H9 (cell line): ENCODE data around the gene ANXA2. TPM values are rescaled to one million over a fixed set of nuclear protein-coding genes. Genes with fewer than 3 reads are reported as not detected.

Experiments
- DNase-seq: peaks from one replicate; pipeline ENCODE4 v3.0.0-alpha.2; 2017
- H2AFZ ChIP-seq: one replicate; pipeline ENCODE4 v1.6.1; 2013; ENCODE audit warnings: mild to moderate bottlenecking, low read length, control low read depth, moderate library complexity
- H2AK5ac ChIP-seq: 2 replicates; pipeline ENCODE4 v1.6.1; 2013; ENCODE audit warnings: low read length, control low read depth, mixed read lengths; ENCODE audit not compliant: insufficient read length
- H2BK120ac ChIP-seq: one replicate; pipeline ENCODE4 v1.6.1; 2013; ENCODE audit warnings: low read depth, mild to moderate bottlenecking, low read length, control low read depth, inconsistent platforms; ENCODE audit not compliant: poor library complexity, severe bottlenecking
- H2BK12ac ChIP-seq: 2 replicates; pipeline ENCODE4 v1.6.1; 2013; ENCODE audit warnings: low read length, control low read depth, mixed read lengths, low read depth; ENCODE audit not compliant: insufficient read length
- H2BK15ac ChIP-seq: 2 replicates; pipeline ENCODE4 v1.6.1; 2013; ENCODE audit warnings: low read depth, low read length, control low read depth
- H2BK20ac ChIP-seq: one replicate; pipeline ENCODE4 v1.6.1; 2013; ENCODE audit warnings: low read depth, mild to moderate bottlenecking, low read length, control low read depth, inconsistent platforms; ENCODE audit not compliant: poor library complexity, severe bottlenecking
- H2BK5ac ChIP-seq: 2 replicates; pipeline ENCODE4 v1.6.1; 2013; ENCODE audit warnings: low read length, control low read depth, mixed read lengths; ENCODE audit not compliant: insufficient read length
- H3K14ac ChIP-seq: 2 replicates; pipeline ENCODE4 v1.6.1; 2013; ENCODE audit warnings: low read length, control low read depth; ENCODE audit not compliant: insufficient read depth
- H3K18ac ChIP-seq: 2 replicates; pipeline ENCODE4 v1.6.1; 2013; ENCODE audit warnings: low read depth, mild to moderate bottlenecking, mixed read lengths, low read length, control low read depth; ENCODE audit not compliant: insufficient read length
- H3K23ac ChIP-seq: 2 replicates; pipeline ENCODE4 v1.6.1; 2013; ENCODE audit warnings: low read length, control low read depth, mixed read lengths, low read depth; ENCODE audit not compliant: insufficient read length
- H3K23me2 ChIP-seq: 2 replicates; pipeline ENCODE4 v1.6.1; 2013; ENCODE audit warnings: low read depth, mild to moderate bottlenecking, mixed read lengths, low read length, control low read depth; ENCODE audit not compliant: insufficient read length, poor library complexity, severe bottlenecking
- H3K27ac ChIP-seq: 2 replicates; pipeline ENCODE4 v1.5.1; 2013; ENCODE audit warnings: low read length, control low read depth, mixed read lengths, low read depth; ENCODE audit not compliant: insufficient read length
- H3K27me3 ChIP-seq: 2 replicates; pipeline ENCODE4 v1.6.1; 2013; ENCODE audit warnings: low read length, control low read depth, inconsistent platforms; ENCODE audit not compliant: insufficient read depth
- H3K4ac ChIP-seq: 2 replicates; pipeline ENCODE4 v1.6.1; 2013; ENCODE audit warnings: low read depth, mild to moderate bottlenecking, control low read depth, inconsistent platforms, low read length, moderate library complexity
- H3K4me1 ChIP-seq: 2 replicates; pipeline ENCODE4 v1.6.1; 2013; ENCODE audit warnings: low read length, control low read depth, inconsistent platforms; ENCODE audit not compliant: insufficient read depth
- H3K4me2 ChIP-seq: 2 replicates; pipeline ENCODE4 v1.6.1; 2013; ENCODE audit warnings: low read length, control low read depth, mixed read lengths; ENCODE audit not compliant: insufficient read length, insufficient read depth
- H3K56ac ChIP-seq: 2 replicates; pipeline ENCODE4 v1.6.1; 2013; ENCODE audit warnings: low read depth, mild to moderate bottlenecking, mixed read lengths, low read length, control low read depth; ENCODE audit not compliant: insufficient read length
- H3K79me1 ChIP-seq: 2 replicates; pipeline ENCODE4 v1.6.1; 2013; ENCODE audit warnings: low read depth, mild to moderate bottlenecking, moderate library complexity, low read length, control low read depth, inconsistent platforms; ENCODE audit not compliant: insufficient read depth, poor library complexity, severe bottlenecking
- H3K79me2 ChIP-seq: 2 replicates; pipeline ENCODE4 v1.6.1; 2013; ENCODE audit warnings: low read length, control low read depth, inconsistent platforms; ENCODE audit not compliant: insufficient read depth
- H3K9ac ChIP-seq: 2 replicates; pipeline ENCODE4 v1.6.1; 2013; ENCODE audit warnings: low read length, control low read depth, mixed read lengths; ENCODE audit not compliant: insufficient read length; ENCODE audit errors: extremely low read depth
- H3K9me3 ChIP-seq: one replicate; pipeline ENCODE4 v1.6.1; 2013; ENCODE audit warnings: low read depth, low read length, inconsistent platforms; ENCODE audit not compliant: control insufficient read depth
- H3T11ph ChIP-seq: one replicate; pipeline ENCODE4 v1.6.1; 2013; ENCODE audit warnings: mild to moderate bottlenecking, low read length, control low read depth, inconsistent platforms
- H4K20me1 ChIP-seq: one replicate; pipeline ENCODE4 v1.6.1; 2013; ENCODE audit not compliant: control insufficient read depth, insufficient read length, insufficient read depth
- H4K5ac ChIP-seq: 2 replicates; pipeline ENCODE4 v1.6.1; 2013; ENCODE audit warnings: low read depth, mild to moderate bottlenecking, mixed read lengths, low read length, control low read depth; ENCODE audit not compliant: insufficient read length
- H4K8ac ChIP-seq: replicated peaks from 2 replicates; pipeline ENCODE4 v1.6.1; 2013; ENCODE audit warnings: low read length, control low read depth, mixed read lengths, low read depth; ENCODE audit not compliant: insufficient read length
- H4K91ac ChIP-seq: 2 replicates; pipeline ENCODE4 v1.6.1; 2013; ENCODE audit warnings: low read depth, mild to moderate bottlenecking, moderate library complexity, mixed read lengths, low read length, control low read depth; ENCODE audit not compliant: insufficient read length
- H3K27ac Mint-ChIP-seq, 3 experiments: 2 replicates in 2 of 3; 3 replicates in 1 of 3; pipeline ENCODE4 v1.8.0; 2020 to 2021; ENCODE audit warnings: mixed read lengths in 3 of 3, mild to moderate bottlenecking in 1 of 3, moderate library complexity in 1 of 3
- H3K27me3 Mint-ChIP-seq: 2 replicates; pipeline ENCODE4 v1.8.0; 2021; ENCODE audit warnings: low read depth, mild to moderate bottlenecking, moderate library complexity, mixed read lengths
- H3K36me3 Mint-ChIP-seq, 3 experiments: 2 replicates in 2 of 3; 3 replicates in 1 of 3; pipeline ENCODE4 v1.8.0; 2020 to 2021; ENCODE audit warnings: low read depth in 3 of 3, mixed read lengths in 3 of 3; ENCODE audit not compliant: insufficient read depth in 1 of 3
- H3K4me1 Mint-ChIP-seq, 2 experiments: 2 replicates each; pipeline ENCODE4 v1.8.0; 2020; ENCODE audit warnings: mixed read lengths in 2 of 2
- H3K4me3 Mint-ChIP-seq, 2 experiments: 2 replicates in 1 of 2; 3 replicates in 1 of 2; pipeline ENCODE4 v1.8.0; 2020 to 2021; ENCODE audit warnings: mild to moderate bottlenecking in 2 of 2, mixed read lengths in 2 of 2, moderate library complexity in 1 of 2
- H3K9me3 Mint-ChIP-seq, 2 experiments: 2 replicates in 1 of 2; 3 replicates in 1 of 2; pipeline ENCODE4 v1.8.0; 2020; ENCODE audit warnings: mild to moderate bottlenecking in 2 of 2, mixed read lengths in 2 of 2, moderate library complexity in 1 of 2
- WGBS: extraction: QIAGEN DNeasy Blood & Tissue Kit; methylation state at CpG from one replicate; pipeline ENCODE4 v1.1.7; 2013; ENCODE audit warnings: missing lambda C conversion rate, low lambda C conversion rate, mixed read lengths; ENCODE audit not compliant: insufficient read length; ENCODE audit errors: extremely low coverage; 5-methylcytosine and 5-hydroxymethylcytosine counted together
- total RNA-seq: library from RNA; stranded (reverse); gene quantifications from 2 replicates; pipeline ENCODE4 v1.2.1, GENCODE V29; 2021
- TF ChIP-seq, protein P1 (sequence below): fragments of 200-600 bp; sonication (generic); conservative IDR thresholded peaks from 3 replicates; pipeline ENCODE4 v1.8.0; 2021; ENCODE audit warnings: antibody characterized with exemption, mild to moderate bottlenecking

The ANXA2 gene
- total RNA-seq, 1 experiment from 2014 or later = 126 TPM

DNA sequence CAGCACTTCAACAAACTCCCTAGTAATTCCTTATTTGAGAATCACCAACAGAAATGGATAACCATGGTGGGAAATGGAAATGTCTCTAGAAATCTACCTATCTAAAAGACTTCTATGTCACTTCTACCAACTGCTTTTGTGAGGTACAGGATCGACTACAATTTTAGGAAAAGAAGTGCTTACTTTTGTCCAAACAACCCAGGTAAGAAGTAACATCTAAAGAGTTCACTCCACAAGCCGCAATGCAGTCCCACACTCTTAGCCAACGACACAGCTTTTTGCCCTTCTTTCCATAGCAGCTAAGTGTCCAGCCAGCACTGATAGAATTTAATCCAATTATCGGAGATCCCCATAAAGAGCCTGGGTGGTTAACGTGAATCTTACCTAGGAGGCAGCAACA, 28.1 kb downstream of the ANXA2 start:
- H3K79me1 ChIP-seq = no peaks in the 10 kb centered on the region
- H3K9ac ChIP-seq = no peak overlapping the region
- H3K4me1 ChIP-seq = no peaks in the 10 kb centered on the region
- peaks cover 59% of the 10 kb centered on the region for H3K27me3 Mint-ChIP-seq
- DNase-seq = no peak
- H3K23me2 ChIP-seq = no peaks in the 10 kb centered on the region
- H3K4ac ChIP-seq = no peak overlapping the region
- H3K56ac ChIP-seq = no peak overlapping the region
- no peaks in the 10 kb centered on the region for H3K27me3 ChIP-seq
- no peak overlapping the region for H2BK12ac ChIP-seq
- H3K4me2 ChIP-seq = no peak overlapping the region
- H3K27ac Mint-ChIP-seq = no peak overlapping the region
- H2BK15ac ChIP-seq = no peak overlapping the region
- no peak overlapping the region for H4K8ac ChIP-seq
- no peak overlapping the region for H3K18ac ChIP-seq
- no peak overlapping the region for H3K27ac ChIP-seq
- peaks cover 2 to 17% (median 9%) of the 10 kb centered on the region in 3 experiments; a peak in 6 of 7 replicates for H3K36me3 Mint-ChIP-seq
- no peak overlapping the region for H2AFZ ChIP-seq
- no peak overlapping the region for H3T11ph ChIP-seq
- no peak overlapping the region for H3K14ac ChIP-seq
- no peak overlapping the region for H4K91ac ChIP-seq
- TF ChIP-seq, protein P1, sequence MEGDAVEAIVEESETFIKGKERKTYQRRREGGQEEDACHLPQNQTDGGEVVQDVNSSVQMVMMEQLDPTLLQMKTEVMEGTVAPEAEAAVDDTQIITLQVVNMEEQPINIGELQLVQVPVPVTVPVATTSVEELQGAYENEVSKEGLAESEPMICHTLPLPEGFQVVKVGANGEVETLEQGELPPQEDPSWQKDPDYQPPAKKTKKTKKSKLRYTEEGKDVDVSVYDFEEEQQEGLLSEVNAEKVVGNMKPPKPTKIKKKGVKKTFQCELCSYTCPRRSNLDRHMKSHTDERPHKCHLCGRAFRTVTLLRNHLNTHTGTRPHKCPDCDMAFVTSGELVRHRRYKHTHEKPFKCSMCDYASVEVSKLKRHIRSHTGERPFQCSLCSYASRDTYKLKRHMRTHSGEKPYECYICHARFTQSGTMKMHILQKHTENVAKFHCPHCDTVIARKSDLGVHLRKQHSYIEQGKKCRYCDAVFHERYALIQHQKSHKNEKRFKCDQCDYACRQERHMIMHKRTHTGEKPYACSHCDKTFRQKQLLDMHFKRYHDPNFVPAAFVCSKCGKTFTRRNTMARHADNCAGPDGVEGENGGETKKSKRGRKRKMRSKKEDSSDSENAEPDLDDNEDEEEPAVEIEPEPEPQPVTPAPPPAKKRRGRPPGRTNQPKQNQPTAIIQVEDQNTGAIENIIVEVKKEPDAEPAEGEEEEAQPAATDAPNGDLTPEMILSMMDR = no peak
- peaks cover 8 to 9% of the 10 kb centered on the region in 2 experiments for H3K9me3 Mint-ChIP-seq
- H4K20me1 ChIP-seq = no peaks in the 10 kb centered on the region
- peaks cover 8 to 10% of the 10 kb centered on the region in 2 experiments for H3K4me1 Mint-ChIP-seq
- H2BK5ac ChIP-seq = no peak overlapping the region
- H3K79me2 ChIP-seq = no peaks in the 10 kb centered on the region
- H2AK5ac ChIP-seq = no peak overlapping the region
- no CpG with 5 or more reads among the region's 5 CpGs for WGBS
- no peak overlapping the region for H3K4me3 Mint-ChIP-seq
- H3K9me3 ChIP-seq = no peaks in the 10 kb centered on the region
- H4K5ac ChIP-seq = no peak overlapping the region
- H2BK120ac ChIP-seq = no peak overlapping the region
- no peak overlapping the region for H2BK20ac ChIP-seq
- no peak overlapping the region for H3K23ac ChIP-seq
